HL-60 (cell line): ENCODE data around the gene MACROD2.

Experiments
- DNase-seq, 2 experiments: peaks; one replicate each; pipeline ENCODE4 v3.0.0-alpha.2; 2010 to 2020; ENCODE audit warnings: low read depth in 1 of 2, low spot score in 1 of 2
- H3K27ac ChIP-seq: fragments of 250-450 bp; sonication (Bioruptor Pico); replicated peaks from 2 replicates; pipeline ENCODE4 v1.5.1; 2020; ENCODE audit warnings: mild to moderate bottlenecking, moderate library complexity
- H3K27me3 ChIP-seq: fragments of 250-450 bp; sonication (Bioruptor Pico); 2 replicates; pipeline ENCODE4 v1.5.1; 2021; ENCODE audit warnings: mild to moderate bottlenecking, moderate library complexity; ENCODE audit not compliant: insufficient read depth, poor library complexity, severe bottlenecking
- H3K4me3 ChIP-seq: replicated peaks from 2 replicates; pipeline ENCODE4 v1.5.1; 2011; ENCODE audit warnings: mild to moderate bottlenecking, control low read depth, low read length; ENCODE audit not compliant: insufficient read depth
- CTCF ChIP-seq: IDR thresholded peaks from one replicate; pipeline ENCODE4 v1.5.1; 2011; ENCODE audit warnings: low read length, control low read depth, inconsistent platforms; ENCODE audit not compliant: insufficient read depth
- GABPA ChIP-seq: IDR thresholded peaks from 2 replicates; pipeline ENCODE4 v1.6.1; 2012; ENCODE audit warnings: low read depth
- POLR2AphosphoS5 ChIP-seq: IDR thresholded peaks from 2 replicates; pipeline ENCODE4 v1.6.1; 2012; ENCODE audit warnings: low read depth
- REST ChIP-seq: IDR thresholded peaks from 2 replicates; pipeline ENCODE4 v1.6.1; 2012; ENCODE audit warnings: low read depth; ENCODE audit not compliant: insufficient replicate concordance
- SPI1 ChIP-seq: IDR thresholded peaks from 2 replicates; pipeline ENCODE4 v1.6.1; 2012; ENCODE audit warnings: low read depth, mild to moderate bottlenecking, borderline replicate concordance

MACROD2 gene

GRCh38 chr20:14919501-14920081 lies 924.3 kb downstream of the MACROD2 start:
- H3K27me3 ChIP-seq = no peaks in the 10 kb centered on the region
- TF ChIP-seq GABPA (no peak), SPI1 (no peak), REST (no peak), POLR2AphosphoS5 (no peak), CTCF (no peak)
- no peak for DNase-seq
- no peak overlapping the region for H3K4me3 ChIP-seq
- no peak overlapping the region for H3K27ac ChIP-seq

GRCh38 chr20:14921513-14921912 lies 926.2 kb downstream of the MACROD2 start:
- no peak overlapping the region for H3K4me3 ChIP-seq
- no peak overlapping the region for H3K27ac ChIP-seq
- DNase-seq = no peak
- TF ChIP-seq SPI1 (no peak), CTCF (no peak), REST (no peak), GABPA (no peak), POLR2AphosphoS5 (no peak)
- no peaks in the 10 kb centered on the region for H3K27me3 ChIP-seq

- Histone ChIP-seq H3K4me3 (no peak overlapping the region), H3K27me3 (no peaks in the 10 kb centered on the region), H3K27ac (no peak overlapping the region)
- no peak for DNase-seq
- TF ChIP-seq GABPA (no peak), SPI1 (no peak), POLR2AphosphoS5 (no peak), REST (no peak), CTCF (no peak)
These were observed 927.4 kb downstream of the MACROD2 start for GRCh38 chr20:14922503-14923267.
